HG02642 (cell line): ENCODE measurements around the gene CDH4.

ENCODE experiments used
- ATAC-seq: cut with Tn5 transposase; IDR thresholded peaks from one replicate; pipeline ENCODE4 v1.9.1; 2021; ENCODE audit warnings: mild to moderate bottlenecking; ENCODE audit not compliant: unreplicated experiment, poor library complexity

The CDH4 gene

DNA sequence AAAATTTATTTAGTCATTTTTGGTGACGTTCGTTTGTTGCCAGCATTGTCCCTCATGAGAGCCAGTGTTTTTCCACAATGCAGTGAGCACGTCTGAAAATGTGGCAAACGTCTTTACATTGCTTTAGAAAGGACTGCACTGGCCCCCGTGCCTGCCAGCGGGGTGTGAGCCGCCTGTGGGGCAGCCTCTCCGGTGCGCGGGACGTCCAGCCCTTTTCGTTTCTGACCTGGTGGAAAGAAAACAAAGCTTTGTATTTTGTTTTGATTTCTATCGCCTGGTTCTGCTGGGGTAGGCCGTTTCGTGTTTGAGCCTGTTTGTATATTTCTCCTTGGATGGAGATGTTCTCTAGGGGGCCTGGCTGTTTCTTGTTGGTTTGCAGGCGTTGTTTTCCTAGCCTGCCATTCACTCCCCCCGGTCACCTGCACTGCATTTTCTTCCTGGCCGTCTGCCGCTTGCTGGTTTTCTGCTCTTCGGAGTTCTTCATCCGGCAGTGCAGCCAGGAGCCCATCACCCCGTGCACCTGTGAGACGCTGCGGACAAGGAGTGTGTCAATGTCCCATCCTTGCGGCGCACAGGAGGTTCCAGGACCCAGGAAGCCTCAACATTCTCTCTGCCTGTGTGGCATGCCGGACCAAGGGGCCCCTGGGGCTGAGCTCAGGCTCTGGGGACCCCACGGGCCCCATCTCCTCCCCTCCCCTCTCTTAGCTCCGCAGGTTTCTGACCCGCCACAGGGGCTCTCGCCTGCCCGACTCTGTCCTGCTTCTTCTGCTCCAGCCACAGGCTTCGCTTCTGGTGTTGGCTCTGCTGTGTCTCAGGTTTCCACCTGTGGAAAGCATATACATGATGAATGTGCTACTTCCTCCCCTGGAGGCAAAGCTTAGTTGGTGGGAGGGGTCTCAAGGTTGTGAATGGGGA is 100.5 kb downstream of the CDH4 start:
- no peak for ATAC-seq

DNA sequence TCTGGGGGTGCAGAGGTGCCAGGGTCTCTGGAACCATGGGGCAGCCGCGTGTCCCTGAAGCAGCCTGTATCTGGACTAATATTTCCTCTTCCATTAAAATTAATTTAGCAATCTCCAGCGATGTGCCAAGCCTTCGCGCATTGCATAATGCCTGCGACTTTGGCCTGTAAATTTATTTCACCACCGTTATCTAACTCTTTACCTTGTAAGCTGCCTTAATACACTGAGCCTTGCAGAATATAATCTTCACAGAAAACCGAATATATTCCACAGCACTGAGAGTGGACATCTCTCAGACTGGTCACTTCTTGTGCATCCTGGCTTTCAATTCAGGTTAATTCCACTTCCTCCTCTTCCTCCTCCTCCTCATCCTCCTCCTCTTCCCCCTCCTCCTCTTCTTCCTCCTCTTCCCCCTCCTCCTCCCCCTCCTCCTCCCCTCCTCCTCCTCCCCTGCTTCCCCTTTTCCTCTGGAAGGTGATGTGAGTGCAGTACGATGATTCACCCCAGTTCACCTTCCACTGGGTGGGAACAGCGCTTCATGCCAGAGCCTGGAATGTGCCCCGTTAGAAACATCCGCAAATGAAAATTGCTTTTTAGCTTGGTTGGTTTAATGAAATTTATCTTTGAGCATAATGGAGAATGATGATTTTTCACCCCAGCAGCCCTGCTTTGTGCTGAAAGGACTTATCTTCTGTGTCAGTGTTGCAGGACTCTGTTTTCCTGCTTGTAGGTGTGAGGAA is 101.4 kb downstream of the CDH4 start:
- no peak for ATAC-seq

DNA sequence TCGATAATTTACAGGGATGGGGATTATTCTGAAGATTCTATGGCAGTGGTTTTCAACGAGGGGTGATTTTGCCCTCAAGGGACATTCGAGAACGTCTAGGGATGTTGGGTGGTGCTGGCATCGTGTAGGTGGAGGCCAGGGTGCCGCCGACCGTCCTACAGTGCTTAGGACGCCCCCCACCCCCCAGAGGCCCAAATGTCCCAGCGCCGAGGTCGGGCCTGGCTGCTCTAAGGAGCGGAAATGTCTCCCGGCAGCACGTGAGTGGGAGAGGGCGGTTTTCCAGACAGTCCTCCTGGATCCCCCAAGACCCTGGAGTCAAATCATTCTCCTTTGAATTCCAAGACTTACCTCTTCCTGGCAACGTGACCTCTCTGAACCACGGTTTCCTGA is 101.9 kb downstream of the CDH4 start:
- no peak for ATAC-seq

DNA sequence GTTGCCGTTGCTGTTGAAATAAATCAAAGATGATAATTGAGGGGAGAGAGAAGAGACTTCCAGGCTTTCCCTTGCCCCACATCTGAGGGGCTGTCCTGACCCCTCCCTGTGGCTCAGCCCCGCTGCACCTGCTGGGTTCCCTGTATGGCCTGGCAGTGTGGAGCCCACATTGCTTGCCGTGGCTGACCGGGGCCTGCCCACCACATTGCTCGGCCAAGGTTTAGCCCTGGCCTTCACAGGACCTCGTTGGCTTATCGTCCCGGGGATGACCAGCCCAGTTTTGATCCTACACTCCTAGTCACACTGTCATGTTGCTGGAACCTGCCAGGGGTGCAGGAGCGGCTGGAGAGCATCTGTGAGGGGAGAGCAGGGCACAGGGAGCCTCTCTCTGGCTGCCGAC is 102.4 kb downstream of the CDH4 start:
- ATAC-seq = no peak

DNA sequence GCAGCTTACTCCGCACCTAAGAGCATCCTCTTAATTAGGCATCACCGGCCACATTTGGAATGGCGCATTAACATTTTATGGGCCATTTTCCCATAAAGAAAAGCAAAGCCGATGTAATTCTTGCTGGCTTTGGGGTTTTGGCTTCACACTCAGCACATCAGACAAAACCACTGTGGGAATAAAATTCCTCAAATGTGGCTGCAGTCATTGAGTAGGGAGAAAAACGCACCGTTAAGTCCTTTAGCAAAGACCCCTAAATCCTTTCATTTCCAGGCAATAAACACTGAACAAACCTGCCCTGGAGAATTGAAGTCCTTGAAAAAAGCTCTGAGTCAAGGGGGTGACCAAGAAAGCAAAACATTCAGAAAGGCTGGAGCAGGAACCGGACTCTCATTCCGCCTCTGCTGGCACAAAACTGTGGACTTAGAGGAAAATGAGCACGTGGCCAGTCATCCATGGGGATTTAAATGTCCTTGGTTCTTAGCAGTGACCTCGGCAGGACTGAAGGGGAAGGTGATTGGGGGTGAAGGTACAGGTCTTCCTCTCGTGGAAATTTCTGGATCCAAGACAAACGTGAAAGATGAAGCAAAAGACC is 102.9 kb downstream of the CDH4 start:
- ATAC-seq = no peak

DNA sequence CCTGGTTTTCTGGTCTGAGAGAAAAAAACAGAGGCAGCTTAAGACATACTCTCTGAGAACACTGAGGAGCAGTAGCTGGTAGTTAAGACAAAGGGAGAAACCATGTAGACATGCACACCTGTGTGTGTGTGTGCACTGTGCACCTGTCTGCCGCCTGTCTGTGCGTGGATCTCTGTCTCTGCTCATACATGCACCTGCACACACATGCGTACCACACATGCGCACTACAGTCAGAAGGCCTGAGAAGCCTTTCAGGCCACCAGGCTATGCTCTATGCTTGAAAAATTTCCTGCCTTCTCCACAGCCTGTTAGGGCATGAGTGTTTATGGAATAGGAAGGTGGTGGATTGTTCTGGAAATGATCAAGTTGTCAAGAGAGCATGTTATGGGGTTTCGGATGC is 103.5 kb downstream of the CDH4 start:
- no peak for ATAC-seq

DNA sequence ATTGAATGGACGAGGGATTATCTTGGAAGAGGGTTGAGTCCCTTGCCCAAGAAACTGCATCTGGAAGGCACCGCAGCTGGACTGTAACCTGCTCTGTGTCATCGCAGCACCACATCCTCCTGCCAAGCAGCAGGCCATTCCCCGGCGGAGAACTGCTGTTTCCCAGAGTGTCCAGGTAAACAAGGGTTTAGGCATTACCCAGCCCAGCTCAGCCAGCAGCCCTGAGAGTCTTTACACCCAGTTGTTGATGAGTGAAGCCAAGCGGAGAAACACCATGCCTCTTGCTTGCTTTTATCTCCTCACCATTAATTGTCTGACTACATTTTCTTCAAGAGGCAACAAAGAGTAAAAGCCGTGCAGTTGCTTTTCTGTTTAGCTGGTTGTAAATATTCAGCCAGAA is 104.1 kb downstream of the CDH4 start:
- ATAC-seq = no peak

DNA sequence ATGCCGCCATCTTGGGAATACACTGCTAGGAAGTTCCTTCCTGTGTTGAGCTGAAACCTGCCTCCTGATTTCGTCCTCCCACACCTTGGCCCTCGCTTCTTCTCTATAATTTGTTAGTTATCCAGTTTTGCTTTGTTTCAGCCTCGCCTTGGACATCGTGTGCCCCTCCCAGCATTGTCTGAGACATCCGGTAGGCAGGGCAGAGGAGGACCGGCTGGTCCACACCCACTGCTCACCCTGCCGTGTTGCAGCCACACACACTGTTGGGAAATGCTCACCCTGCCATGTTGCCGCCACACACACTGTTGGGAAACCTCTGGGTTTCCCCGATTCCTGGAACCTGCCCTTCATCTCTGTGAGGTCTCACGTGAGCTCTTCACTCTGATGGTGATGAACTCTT is 105.1 kb downstream of the CDH4 start:
- ATAC-seq = no peak

DNA sequence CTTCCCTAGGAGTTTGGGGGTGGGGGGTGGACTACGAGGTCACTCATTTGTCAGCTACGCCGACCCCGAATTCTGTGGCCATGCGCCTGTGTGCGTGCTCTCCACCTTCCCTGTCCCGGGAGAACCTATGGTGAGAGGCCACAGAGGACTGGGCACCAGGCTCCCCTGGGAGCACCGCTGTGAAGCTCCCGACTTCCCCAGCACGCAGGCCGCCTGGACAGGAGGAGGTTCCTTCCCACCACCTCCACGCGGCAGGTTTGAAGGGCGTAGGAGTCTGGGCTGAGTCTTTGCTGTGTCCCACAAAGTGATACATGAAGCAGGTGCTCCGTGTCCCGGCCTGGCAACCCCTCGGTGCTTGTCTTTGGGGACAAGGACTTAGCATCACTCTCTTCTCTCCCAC is 107.2 kb downstream of the CDH4 start:
- no peak for ATAC-seq

DNA sequence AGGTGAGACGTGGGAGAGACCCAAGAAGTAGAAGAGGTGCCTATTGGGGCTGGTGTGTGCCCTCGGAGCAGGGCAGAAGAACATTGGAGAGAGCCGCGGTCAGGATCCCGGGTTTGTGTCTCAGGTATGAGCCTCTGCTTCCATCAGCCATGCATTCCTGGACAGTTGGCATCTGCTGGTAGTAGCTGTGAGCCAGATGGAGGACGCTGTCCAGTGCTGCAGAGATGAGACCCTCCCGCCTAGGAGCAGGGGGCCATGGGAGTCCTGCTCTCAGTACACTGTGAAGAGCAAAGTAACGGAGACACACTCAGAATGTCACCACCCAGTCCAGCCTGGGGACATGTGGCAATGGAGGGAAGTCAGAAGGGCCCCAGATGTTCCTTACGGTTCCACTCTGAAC is 108.2 kb downstream of the CDH4 start:
- ATAC-seq = no peak

DNA sequence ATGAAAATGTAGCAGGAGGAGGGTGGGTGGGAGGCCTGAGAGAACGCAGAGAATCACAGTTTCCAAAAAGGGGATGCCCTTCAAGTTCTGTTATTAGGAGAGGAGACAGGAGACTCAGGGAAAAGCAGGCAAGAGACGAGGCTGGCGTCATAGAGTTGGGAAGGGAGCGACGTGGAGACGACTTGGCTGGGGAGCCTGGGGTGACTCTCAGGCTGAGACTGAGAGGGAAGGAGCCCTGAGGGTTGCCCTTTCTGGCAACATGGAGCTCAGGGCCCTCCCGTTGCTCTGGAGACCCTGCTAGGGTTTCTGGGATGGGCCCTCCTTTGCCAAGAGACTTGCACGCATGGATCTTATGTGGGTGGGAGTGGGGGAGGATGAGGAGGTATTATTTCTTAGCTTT is 108.9 kb downstream of the CDH4 start:
- no peak for ATAC-seq

DNA sequence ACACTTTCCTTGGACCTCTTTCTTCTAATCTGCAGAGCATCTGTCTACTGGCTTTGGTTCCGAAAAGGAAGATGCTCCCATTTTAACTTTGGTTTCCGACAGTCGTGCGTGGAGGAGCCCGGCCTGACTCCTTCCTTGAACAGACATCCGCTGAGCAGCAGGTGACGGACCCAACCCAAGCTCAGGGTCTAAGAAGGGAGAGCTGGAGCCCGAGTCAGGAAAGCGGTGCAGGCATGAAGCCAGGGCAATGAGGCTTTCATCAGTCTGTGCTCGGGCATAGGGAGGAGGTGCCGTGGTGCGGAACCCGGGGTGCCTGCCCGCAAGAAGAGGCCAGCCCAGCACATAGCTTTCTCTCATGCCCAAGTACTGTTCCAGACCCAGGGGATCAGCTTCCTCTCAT is 109.4 kb downstream of the CDH4 start:
- ATAC-seq = no peak

DNA sequence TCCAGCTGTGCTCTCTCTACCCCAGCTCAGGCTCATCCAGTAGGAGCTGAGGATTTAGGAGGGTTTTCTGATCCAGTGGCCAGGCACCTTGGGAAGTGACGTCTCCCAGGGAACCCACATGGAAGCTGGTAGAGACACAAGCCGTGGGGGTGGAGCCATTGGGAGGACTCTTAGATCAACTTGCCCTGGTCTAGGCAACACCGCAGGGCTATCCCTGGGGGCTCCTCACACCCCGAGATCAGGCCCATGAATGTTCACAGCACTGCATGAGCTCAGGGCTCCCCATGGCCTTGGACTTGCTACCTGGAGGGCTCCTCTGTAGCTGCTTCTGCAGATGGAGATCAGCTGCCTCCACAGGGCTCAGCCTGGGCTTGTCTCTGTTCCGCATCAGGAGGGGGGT is 112.1 kb downstream of the CDH4 start:
- ATAC-seq = no peak

DNA sequence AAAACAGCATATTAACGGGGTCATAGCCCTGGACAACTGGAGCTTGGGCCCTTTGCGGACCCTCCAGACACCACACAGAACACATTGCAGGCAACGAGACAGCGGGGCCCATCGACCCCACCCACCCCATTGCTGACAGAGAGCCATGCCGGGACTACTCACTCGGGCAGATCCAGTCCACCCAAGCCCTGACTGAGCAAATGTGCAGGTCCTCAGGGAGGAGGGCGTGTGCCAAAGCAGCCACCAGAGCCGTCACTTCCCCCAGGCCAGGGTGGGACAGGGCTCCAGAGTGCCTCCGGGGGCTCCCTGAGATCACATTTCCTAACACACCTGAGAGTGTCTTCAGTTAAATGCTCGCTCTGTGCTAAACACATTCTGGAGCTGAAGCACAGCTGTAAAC is 114.9 kb downstream of the CDH4 start:
- no peak for ATAC-seq

DNA sequence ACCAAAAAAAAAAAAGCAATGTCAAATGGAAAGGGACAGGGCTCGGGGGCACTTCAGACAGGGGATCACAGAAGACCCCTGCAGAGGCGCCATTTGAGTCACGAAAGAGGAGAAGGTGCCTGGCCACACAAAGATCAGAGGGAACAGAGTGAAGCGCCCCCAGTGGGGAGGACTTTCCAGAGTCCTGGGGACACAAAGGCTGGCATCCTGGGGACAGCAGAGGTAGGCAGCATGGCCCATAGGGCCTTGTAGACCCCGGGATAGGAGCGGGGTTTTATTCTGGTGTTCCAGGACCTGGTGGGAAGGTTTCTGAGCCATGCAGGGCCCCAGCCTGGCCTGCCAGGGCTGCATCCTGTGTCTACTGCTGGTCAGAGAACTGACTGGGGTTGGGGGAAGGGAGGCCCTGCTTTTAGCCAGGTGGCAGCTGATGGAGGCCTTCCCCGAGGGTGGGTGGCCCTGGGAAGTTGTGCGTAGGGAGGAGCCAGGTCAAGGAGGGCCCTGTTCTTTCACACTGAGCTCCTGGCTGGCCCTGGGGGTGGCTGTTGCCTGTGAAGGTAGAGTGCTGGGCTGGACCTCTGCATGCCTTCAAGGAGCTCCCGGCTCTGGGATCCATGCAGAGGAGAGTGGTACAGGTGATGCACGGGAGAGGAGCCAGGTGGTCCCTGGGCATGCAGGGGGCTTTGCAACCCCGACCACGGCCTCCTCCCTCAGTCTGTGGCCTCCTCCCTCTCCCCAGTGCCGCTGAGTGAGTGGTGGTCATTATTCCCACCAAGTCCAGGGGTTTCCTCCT is 117.9 kb downstream of the CDH4 start:
- ATAC-seq = no peak

DNA sequence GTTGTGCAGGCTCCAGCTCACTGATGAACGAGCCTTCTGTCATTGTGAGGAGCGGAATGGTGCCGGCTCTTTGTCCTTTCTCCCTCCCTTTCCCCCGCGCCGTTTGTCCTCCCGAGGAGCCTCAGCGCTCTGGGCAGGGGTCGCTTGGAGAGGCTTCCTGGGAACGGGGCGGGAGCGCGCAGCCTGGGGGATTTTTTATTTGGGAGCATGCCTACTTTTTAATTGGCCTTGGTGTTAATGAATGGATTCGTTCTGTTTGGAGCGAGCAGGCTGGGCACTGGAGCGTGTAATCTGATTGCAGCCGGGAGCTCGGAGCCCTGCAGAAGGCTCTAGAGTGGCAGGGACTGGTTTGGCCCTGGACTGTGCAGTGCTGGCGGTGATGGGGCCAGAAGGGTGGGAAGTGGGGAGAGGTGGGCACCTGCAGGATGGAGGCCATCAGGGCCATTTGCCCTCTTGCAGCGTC is 118.8 kb downstream of the CDH4 start:
- no peak for ATAC-seq

DNA sequence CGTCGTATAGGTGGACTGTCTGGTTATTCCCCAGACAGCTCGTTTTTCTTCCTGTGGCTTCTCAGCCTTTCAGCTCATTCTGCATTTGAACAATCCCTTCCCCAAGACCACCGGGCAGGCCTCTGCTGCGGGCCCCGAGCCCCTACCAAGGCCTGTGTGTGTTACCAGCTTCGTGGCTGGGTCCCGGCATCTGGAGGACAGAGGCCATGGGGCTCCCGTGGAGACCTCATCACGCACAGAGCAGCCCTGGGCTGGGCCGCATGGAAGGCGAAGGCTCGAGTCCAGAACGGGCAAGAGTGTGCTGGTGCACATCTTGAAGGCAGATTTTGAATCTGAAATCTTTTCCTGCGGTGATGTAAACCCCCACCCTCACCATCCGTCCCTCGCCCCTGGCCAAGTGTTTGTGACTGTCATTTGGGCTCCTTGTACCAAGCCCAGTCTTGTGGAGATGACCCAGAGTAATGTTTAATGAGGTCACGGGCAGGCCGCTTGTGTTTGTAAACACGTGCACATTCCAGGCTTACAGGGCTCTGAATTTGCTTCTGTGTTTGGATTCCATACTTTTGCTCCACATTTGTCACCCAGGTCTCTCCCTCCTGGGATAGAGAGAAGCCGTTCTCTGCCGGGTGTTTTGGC is 119.6 kb downstream of the CDH4 start:
- no peak for ATAC-seq

DNA sequence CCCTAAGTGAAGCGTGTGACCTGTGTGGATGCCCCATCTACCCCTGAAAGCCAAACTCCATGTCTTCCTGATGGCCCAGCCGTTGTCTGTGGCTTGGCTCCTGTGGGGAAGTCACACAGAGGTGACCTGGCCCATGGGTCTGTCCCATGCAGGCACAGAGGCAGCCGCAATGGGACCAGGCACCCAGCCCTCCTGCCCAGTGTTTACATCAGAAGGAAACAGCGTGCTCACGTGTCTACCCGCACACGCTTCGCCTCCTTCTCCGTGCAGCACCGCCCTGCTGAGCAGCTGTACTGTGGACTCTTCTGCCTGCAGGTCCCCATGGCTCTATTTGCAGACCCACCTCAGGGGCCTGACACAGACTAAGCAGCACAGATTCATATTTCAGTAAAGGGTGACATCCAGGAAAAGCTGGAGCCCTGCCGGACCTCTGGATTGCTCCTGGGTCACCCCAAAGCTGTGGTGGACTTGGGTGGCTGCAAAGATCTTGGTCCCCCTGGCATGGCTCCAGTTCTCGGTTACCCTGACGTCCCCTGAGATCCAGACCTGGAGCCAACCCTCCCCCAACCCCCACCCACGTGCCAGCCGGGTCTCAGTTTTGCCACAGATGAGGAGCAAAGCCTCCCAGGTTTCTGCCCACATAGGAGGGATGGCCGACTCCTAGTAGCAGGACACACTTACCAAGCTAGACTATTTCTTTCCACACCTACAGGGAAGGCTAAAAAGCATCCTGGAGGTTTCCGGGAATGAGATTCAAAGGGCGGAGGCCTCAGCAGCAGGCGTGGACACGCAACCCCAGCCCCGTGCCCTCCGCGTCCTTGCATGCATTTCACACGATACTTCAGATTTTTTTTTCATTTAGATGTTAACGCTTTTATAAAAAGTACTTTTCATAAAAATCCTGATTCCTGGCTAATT is 120.3 kb downstream of the CDH4 start:
- ATAC-seq = no peak

DNA sequence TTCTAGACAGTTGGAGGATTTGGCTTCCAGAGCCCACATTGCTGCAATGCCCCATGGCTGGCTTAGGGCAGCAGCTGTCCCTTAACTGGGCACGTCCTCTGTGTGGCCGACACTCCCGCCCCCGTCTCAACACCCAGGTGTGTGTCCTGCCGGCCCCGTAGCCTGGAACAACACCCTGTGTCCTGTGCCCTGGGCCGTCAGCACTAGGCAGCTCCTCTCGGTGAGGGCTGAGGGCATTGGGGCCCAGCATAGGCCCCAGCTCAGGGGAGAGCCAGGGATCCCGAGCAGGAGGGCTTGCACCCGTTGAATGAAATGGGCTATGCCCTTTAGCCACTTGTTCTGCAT is 121.0 kb downstream of the CDH4 start:
- no peak for ATAC-seq
